Heart left ventricle (tissue), 13 donors: Measurements from ENCODE around the gene TGFBR2.

Source experiments
- CTCF ChIP-seq, 12 donors: fragments of 200-600 bp; sonication (generic) in 4 of 12; IDR thresholded peaks; one replicate each; pipeline versions ENCODE4 v1.5.0 to v1.8.0; 2018 to 2022; ENCODE audit warnings: antibody characterized with exemption in 12 of 12, mild to moderate bottlenecking in 5 of 12
- POLR2A ChIP-seq, 2 donors: fragments of 450-650 bp; IDR thresholded peaks; one replicate each; pipeline ENCODE4 v1.6.1; 2017; ENCODE audit warnings: antibody characterized with exemption in 2 of 2, mild to moderate bottlenecking in 2 of 2, moderate library complexity in 2 of 2
- donor health status: ischemic (EF 13 %, LVEDD 7.1; RV severe dilation, severe dysfunction).
- donor health status: DM: no; HTN: yes; CAD: no.
- donor health status: DM: no; HTN: no; CAD: no.
- donor health status: ischemic (EF 25% LVEDD 6.9; RV normal size, moderate dysfunction).
- donor health status: ischemic (EF 25% LVEDD 5.7; RV mildly dilated, moderate dysfunction).
- donor health status: ischemic (EF 35%, LVEDD 5.7; RV mildly dilated, moderate dysfunction).
- donor health status: nonischemic (EF 11% LVEDD 7.7; RV severe dilation, severe dysfunction).
- donor health status: DM: yes; HTN: yes; CAD: no.
- donor health status: PGD.
- donor health status: ischemic (EF 29% LVEDD 5.4; RV normal size, mild dysfunction).
- donor health status: nonischemic (EF 23%, LVEDD 6.1; RV moderate dilation, normal function).

- TF ChIP-seq CTCF (IDR thresholded peaks at IDR 0.05) = no peak
- TF ChIP-seq POLR2A (IDR thresholded peaks at IDR 0.05) = no peak
Observed at GRCh38 chr3:30597131-30597768, 9.2 kb upstream of the TGFBR2 start.
